Fibroblast of skin of abdomen (primary cell): ENCODE results near the gene FAM200B.
"Not testable (repeated sequence)": the region's sequence is repeated elsewhere in the genome, so short reads cannot be mapped to it uniquely, and the experiment has no call there.

ENCODE experiments used
- DNase-seq: peaks from one replicate; pipeline ENCODE4 v3.0.0-alpha.2; 2013

Gene FAM200B

DNA sequence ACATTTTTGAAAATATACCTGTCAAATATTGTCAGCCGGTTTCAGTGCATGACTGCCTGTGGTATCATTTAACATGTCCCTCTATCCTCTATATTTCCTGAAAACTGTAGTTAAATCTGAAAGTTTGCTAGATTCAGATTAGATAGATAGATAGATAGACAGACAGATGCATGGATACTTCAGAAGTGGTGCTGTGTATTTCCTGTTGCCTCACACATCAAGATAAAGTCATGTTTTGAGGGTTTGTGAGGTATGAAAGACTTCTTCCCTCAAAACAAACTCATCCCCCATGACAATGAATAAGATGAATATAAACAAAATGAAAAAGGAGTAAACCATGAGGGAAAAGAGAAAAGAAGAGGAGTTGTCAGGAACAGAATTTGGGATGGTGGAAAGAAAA lies 15.2 kb downstream of the FAM200B start:
- DNase-seq = no peak

DNA sequence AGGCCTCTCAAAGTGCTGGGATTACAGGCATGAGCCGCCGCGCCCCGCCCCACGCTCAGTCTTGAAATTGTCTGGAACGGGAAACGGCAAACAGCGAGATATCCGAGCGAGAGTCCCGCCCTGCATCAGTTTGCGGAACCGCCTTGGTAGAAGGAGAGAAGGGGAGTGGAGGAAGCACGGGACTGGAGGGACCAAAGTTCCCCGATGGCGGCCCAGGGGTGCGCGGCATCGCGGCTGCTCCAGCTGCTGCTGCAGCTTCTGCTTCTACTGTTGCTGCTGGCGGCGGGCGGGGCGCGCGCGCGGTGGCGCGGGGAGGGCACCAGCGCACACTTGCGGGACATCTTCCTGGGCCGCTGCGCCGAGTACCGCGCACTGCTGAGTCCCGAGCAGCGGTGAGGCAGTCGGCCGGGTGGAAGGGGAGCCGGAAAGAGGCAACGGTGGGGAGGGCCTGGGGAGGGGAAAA lies 21.3 kb downstream of the FAM200B start, which contains the start of gene BST1:
BST1 (plus strand) TSS at position 125 of the 463 bp plus-strand sequence; CDS start at position 205, 80 bp downstream.
- peak; percentile 67 for DNase-seq

DNA sequence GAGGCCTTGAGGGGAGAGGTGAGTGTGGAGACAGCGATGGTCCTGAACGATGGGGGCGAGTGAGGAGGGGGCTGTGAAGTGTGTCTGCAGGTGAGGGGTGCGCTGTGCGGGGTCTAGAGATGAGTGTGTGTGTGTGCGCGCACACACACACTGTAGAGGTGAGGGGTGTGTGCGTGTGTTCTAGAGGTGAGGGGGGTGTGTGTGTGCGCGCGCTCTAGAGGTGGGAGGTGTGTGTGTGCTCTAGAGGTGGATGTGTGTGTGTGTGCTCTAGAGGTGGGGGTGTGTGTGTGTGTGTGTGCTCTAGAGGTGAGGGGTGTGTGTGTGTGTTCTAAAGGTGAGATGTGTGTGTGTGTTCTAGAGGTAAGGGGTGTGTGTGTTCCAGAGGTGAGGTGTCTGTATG lies 21.8 kb downstream of the FAM200B start:
- no peak for DNase-seq

DNA sequence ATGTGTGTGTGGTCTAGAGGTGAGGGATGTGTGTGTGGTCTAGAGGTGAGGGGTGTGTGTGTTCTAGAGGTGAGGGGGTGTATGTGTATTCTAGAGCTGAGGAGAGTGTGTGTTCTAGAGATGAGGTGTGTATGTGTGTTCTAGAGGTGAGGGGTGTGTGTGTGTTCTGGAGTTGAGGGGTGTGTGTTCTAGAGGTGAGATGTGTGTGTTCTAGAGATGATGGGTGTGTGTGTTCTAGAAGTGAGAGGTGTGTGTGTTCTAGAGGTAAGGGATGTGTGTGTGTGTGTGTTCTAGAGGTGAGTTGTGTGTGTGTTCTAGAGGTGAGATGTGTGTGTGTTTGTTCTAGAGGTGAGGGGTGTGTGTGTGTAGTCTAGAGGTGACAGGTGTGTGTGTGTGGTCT lies 22.5 kb downstream of the FAM200B start:
- DNase-seq = no peak

GRCh38 chr4:15706646-15707362 lies 25.2 kb downstream of the FAM200B start:
- DNase-seq = no peak

DNA sequence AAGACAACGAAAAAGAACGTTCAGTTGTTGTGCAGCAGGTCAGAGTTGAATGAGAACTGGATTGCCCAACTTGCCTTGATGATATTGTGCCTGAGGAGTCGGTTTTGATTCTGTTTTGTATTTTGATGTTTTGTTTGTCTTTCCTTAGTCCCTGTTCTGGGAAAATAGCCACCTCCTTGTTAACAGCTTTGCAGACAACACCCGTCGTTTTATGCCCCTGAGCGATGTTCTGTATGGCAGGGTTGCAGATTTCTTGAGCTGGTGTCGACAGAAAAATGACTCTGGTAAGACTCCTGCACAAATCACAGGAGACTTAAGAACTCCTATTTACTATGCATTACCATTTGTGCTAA lies 25.7 kb downstream of the FAM200B start:
- DNase-seq = no peak

DNA sequence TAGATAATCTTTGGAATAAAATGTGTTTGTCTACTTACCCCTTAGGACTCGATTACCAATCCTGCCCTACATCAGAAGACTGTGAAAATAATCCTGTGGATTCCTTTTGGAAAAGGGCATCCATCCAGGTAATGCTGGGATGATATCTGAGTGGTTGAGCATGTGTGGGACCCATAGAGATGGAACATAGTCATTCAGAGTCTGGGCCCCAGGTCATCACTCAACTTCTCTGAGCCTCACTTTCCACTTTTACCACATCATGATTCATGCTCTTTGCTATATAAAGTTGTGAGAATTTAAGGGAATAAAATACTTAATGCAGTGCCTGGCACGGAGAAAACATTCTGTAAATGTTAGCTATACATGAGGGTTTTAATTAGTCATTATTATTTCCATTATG lies 30.1 kb downstream of the FAM200B start:
- DNase-seq = no peak

DNA sequence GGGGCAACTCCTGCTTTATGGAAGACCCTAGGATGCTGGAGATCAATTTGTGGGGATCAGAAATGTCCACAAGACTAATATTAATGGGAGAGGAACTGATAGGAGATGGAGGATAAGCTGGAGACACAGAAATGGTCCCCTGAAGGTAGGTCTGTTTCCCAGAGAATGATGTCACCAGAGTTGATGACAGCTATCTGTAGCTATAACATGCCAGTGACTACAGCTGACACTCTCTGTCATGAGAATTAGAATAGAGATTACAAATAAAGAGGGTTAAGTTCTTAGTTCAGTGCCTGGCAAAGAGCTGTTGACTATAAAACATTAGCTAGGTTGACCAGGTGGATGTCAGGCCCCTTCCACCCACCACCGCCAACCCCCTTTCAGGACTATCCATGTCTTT lies 30.6 kb downstream of the FAM200B start:
- DNase-seq = no peak

DNA sequence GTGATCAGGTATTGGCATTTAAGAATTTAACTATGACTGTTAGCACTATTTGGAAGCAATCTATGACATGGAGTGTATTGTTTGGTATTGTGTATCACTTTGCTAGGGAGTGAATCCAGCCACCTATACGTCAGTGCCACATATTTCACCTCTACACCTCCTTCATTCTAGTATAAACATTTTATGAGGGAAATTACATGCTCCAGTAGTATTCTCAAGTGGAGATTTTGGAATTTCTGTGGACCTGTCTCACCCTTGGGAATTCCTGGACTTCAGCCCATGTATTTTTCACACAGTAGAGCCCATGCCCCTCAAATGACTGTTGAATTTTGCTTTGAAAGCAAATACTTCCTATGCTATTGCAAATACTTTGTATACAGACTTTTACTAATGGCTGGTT lies 32.5 kb downstream of the FAM200B start:
- no peak for DNase-seq

DNA sequence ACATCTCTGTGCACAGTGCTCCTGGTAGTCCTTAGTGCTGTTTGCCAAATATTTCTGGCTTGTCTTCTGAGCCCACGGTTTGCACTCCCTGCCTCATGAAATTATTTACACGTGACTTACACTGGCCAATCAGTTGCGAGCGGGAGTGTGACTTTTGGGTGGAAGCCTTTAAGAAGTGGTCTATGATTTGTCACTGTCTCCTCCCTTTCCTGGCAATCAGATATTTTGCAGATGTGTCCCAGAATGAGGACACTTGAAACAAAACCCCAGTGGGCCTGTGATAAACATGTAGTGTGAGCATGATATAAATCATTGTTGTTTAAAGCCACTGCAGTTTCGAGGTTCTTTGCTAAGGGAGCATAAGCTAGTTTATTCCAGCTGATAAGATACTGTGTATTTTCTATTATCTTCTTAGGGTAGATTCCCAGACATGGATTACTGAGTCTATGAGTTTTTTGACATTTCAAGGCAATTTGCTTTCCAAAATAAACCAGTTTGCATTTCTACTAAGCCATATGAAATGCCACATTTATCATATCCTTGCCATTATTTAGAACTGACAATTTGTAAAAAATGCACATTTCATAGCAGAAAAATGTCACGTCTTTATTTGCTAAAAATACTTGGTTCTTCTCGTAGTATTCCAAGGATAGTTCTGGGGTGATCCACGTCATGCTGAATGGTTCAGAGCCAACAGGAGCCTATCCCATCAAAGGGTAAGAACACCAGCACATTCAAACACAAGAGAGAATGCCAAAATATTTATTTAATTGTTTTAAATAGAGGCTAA lies 33.2 kb downstream of the FAM200B start:
- DNase-seq = peak; percentile 63

GRCh38 chr4:15716115-15716514 lies 34.5 kb downstream of the FAM200B start:
- no peak for DNase-seq

DNA sequence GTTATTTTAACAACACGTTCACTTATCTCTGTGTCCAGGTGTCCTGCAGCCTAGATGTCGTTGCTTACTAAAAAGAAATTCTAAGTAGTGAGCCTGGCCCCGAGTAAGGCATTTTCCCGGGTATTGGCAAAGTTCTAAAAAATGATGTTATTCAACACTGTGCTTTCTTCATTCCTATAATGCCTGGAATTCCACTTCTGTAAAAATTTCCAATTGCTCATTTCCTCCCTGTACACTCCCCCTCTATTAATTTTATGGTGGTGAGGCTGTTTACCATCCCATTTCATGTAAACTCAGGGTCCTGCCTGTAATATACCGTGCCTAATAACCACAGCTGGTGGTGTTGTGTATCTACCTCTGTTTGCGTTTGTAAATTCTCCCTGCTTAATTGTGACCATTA lies 35.5 kb downstream of the FAM200B start:
- peak; percentile 65 for DNase-seq

- peak; percentile 28 for DNase-seq
Observed at GRCh38 chr4:15717657-15718416, 36.2 kb downstream of the FAM200B start.

DNA sequence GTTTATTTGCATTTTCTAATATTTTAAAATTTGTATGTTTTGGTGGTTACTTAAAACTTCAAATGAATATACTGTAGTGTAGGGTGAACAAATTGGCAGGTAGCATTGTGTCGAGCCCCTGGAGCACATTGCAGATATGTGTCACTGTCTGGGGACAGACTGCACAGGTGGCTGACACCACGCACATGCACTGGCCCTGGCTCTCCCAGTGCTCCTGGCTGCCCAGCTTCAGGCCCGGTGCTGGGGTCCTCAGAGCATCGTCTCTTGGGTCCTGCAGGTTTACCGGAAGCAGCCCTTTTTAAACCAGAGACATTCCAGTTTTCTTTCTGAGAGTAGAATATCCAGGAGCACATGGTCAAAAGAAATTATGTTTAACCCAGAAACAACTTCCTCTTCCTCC lies 36.8 kb downstream of the FAM200B start:
- no peak for DNase-seq

- DNase-seq = no peak
Observed at GRCh38 chr4:15718959-15719358, 37.3 kb downstream of the FAM200B start.

DNA sequence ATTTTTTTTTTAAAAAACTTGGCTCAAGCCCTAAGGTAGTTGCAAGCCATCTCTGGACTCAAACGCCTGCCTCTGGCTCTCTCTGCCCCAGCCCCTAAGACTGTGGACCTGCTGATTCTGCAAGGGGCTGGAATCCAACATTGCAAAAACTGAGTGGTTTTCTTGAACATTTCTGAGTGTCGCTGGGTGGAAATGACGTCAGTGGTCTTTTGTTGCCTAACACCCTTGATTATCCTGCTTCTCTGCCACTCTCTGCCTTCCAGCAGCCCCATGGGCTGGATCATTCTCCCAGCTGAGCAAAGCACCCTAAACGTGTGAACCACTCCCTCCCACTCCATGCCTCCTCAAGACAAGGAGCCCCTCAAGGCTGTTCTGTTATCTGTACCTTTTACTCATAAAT lies 37.9 kb downstream of the FAM200B start:
- no peak for DNase-seq

DNA sequence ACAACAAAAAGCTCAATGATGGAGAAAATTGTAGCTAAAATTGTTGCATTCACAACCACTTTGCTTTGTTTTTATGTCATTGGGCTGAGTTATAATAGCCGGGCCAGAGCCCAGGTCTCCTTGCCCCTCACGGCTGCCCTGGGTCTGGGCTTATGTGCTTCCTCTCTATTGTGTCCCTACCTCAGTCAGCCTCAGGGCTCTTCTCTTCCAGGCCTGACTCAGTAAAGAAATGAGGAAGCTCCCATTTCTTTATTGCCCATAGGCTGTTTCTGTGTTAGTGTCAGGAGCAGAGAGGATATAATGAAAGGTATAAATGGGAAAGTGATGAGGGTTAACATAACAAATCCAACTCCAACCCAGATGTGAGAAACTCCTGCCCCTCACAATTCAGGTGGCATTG lies 39.2 kb downstream of the FAM200B start:
- DNase-seq = no peak

DNA sequence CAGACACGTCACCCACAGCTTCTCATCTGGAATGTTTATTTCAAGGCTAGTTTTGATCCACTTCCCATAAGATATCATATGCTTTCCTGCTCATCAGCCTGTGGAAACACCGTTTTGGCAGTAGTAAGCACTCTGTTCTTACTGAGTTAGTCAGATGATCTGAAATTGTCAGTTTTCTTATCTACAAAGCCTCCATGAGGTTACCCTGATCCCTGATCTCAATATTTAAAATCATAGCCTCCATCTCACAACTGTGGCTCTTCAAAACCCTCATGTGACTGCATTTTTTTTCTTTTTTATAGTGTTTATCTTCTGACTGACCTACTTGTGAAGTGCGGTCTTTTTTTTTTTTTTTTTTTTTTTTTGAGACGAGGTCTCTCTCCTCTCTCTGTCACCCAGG lies 44.0 kb downstream of the FAM200B start:
- no peak for DNase-seq

DNA sequence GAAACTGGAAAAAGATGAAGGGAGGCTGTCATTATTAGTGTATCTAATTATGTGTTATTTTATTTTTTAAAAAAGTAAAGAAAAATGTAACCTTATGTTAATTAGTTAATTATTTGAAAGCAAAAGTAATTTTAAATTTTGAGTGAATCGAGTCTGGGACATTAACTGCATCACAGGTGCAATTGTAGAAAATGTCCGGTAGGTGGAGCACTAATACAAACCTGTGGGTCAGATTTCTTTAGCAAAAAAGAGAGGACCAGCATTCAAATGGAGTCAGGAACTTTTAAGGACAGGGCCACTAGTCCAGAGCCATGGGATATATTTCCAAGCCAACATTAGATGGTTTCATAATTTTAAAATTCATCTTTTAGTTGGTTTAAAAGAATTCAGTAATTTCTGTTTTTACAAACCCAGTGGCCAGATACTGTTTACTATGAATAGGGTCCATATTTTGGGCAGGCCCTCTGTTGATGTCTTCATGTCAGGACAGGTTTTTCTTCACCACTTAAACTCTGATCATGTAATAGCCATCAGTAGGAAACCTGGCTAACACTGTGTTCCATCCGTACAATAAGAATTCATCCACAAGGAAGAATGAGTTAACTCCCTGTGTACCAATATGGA lies 48.4 kb downstream of the FAM200B start:
- DNase-seq = peak; percentile 36

- not testable (repeated sequence) for DNase-seq
Observed at GRCh38 chr4:15733061-15733460, 51.4 kb downstream of the FAM200B start.

GRCh38 chr4:15735536-15735935 lies 53.9 kb downstream of the FAM200B start:
- no peak for DNase-seq

- DNase-seq = no peak
Observed at GRCh38 chr4:15736514-15737050, 55.0 kb downstream of the FAM200B start.

GRCh38 chr4:15737255-15737654 lies 55.6 kb downstream of the FAM200B start:
- DNase-seq = no peak
